AG10803 (cell line): ENCODE measurements around the gene CTXN2.
A peak's percentile ranks its signal among the peaks of the same experiment; 100 is the strongest.

Experiments used
- DNase-seq: peaks from one replicate; pipeline ENCODE4 v3.0.0; 2010; ENCODE audit warnings: low read depth
- H3K4me3 ChIP-seq: 2 replicates; pipeline ENCODE4 v1.5.1; 2011; ENCODE audit warnings: mild to moderate bottlenecking, low read length, control low read depth
- CTCF ChIP-seq: conservative IDR thresholded peaks from 2 replicates; pipeline ENCODE4 v1.5.1; 2011; ENCODE audit warnings: mild to moderate bottlenecking, low read length, control low read depth, inconsistent platforms

Gene CTXN2

GRCh38 chr15:48168616-48169015, 22.8 kb upstream of the CTXN2 start:
- no peak for TF ChIP-seq CTCF
- DNase-seq, result no peak

GRCh38 chr15:48170981-48171380, 20.5 kb upstream of the CTXN2 start:
- H3K4me3 ChIP-seq, result no peak overlapping the region
- TF ChIP-seq CTCF, result no peak
- no peak for DNase-seq

More at GRCh38 chr15:48168616-48169015, 22.8 kb upstream of the CTXN2 start:
- H3K4me3 ChIP-seq, result no peak overlapping the region

- DNase-seq, result no peak
- TF ChIP-seq CTCF, result no peak
- no peak overlapping the region for H3K4me3 ChIP-seq
Observed at GRCh38 chr15:48175126-48175525, 16.3 kb upstream of the CTXN2 start.

GRCh38 chr15:48176112-48176511, 15.4 kb upstream of the CTXN2 start:
- TF ChIP-seq CTCF, result no peak
- no peak for DNase-seq
- H3K4me3 ChIP-seq, result no peak overlapping the region

- peak overlapping the region; percentile 63 for H3K4me3 ChIP-seq
- DNase-seq, result no peak
- no peak for TF ChIP-seq CTCF
Observed at GRCh38 chr15:48176957-48177356, 14.5 kb upstream of the CTXN2 start.

GRCh38 chr15:48177383-48177765, 14.1 kb upstream of the CTXN2 start:
- TF ChIP-seq CTCF, result no peak
- H3K4me3 ChIP-seq, result peak overlapping the region; percentile 63
- peak; percentile 34 for DNase-seq

- no peak for TF ChIP-seq CTCF
- peak; percentile 62 for DNase-seq
- H3K4me3 ChIP-seq, result peak within 1 kb of the TSS; percentile 63
Observed at GRCh38 chr15:48177766-48178647, 13.5 kb upstream of the CTXN2 start, which contains the start of gene MYEF2. Gene MYEF2, minus strand, starts transcription at chr15:48178295. Its CDS starts 58 bp downstream, at chr15:48178237.
